ENCODE data around the gene HDAC4.

Gene HDAC4

DNA sequence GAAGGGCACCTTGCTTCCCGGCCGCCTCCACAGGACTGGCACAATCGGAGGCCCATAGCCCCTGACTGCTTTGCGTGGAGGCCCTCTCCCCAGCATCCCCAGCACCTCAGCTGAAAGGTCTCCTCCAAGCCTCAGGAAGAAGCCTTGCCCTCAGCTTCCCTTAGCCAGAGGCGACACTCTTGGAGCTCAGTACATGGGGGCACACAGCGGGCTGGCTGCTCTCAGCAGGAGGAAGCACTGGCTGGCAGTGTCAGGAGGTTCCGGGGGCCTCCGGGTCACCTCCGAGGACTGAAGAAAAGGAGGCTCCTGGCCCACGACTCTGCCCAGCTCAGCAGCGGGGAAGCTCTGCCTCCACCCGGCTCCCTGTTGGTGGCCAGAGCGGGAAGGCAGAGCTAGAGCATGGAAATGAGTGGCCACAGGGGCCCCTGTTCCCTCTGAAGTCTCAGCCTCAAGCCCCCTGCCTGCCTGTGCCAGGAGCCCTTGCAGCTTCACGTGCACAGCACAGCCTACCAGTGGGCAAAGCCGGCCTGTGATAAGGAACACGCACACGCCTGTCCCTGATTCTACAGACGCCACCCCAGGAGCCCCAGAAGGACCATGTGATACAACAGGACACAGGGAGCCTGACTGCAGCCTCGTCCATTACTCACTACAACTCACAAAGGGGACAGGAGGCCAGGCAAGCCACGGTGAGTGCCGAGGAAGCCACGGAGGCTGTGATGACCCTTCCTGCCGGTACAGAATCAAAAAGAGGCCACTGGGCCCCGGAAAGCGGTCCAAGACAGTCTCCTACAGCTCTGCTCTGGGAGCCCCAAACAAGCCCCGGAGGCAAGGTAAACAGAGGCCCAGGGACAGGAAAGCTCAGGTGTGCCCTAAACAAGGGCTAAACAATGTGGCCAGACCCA lies 15.5 kb downstream of the HDAC4 start:
- no peak overlapping the region for H3K27ac ChIP-seq
- no peak for TF ChIP-seq ZFX (IDR thresholded peaks at IDR 0.05; ENCODE audit: borderline replicate concordance)
- TF ChIP-seq, protein P1, sequence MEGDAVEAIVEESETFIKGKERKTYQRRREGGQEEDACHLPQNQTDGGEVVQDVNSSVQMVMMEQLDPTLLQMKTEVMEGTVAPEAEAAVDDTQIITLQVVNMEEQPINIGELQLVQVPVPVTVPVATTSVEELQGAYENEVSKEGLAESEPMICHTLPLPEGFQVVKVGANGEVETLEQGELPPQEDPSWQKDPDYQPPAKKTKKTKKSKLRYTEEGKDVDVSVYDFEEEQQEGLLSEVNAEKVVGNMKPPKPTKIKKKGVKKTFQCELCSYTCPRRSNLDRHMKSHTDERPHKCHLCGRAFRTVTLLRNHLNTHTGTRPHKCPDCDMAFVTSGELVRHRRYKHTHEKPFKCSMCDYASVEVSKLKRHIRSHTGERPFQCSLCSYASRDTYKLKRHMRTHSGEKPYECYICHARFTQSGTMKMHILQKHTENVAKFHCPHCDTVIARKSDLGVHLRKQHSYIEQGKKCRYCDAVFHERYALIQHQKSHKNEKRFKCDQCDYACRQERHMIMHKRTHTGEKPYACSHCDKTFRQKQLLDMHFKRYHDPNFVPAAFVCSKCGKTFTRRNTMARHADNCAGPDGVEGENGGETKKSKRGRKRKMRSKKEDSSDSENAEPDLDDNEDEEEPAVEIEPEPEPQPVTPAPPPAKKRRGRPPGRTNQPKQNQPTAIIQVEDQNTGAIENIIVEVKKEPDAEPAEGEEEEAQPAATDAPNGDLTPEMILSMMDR (IDR thresholded peaks at IDR 0.05) = no peak

DNA sequence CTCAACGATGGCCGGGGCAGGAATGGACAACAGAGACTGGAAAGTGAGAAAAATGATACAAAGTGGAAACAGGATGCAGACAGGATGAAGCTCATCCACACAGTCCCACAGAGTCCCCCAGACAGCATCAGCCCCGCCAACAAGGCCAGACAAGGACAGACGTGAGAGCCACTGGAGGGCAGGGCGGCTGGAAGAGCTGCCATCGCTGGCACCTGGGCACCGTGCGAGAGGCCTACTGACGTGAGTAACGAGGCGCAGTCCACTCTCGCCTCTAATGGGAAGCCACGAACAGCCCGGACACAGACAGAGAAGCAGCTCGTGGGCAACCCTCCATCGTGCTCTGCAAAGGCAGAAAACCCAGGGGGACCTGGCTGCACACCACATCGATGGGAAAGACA lies 17.1 kb downstream of the HDAC4 start:
- no peak for TF ChIP-seq ZFX (IDR thresholded peaks at IDR 0.05; ENCODE audit: borderline replicate concordance)
- TF ChIP-seq, protein P1 (IDR thresholded peaks at IDR 0.05) = no peak
- no peak overlapping the region for H3K27ac ChIP-seq

DNA sequence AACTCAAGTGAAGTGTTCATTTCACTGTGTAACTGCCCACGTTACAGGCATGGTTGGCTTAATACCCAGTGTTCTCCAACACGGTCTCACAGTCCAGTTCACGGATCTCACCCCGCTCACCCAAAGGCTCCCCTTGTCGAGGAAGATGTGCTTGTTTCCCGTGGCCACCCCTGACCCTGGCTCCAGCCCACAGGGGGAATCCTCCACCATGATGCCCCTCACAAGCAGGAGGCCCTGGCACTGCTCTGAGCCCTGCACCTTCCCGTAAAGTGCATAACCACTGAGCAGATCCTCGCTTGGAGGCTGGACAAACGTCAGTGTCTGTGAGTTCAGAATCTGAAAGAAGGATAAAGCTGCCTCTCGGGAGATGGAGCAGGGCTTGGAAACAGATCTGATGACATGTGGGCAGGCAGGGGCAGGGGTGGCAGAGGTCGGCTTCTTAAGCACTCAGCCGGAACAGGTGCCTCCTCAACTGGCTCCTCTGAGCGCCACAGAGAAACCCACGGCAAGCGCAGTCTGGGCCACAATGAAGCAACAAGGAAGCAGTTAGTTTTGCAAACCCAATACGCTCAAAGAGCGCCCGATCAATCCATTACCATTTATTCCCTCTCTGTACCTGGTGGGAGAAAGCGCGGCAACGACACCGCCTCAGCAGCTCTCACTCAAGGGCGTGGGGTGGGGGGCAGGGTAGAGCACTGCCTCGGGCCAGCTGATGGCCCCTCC lies 17.6 kb downstream of the HDAC4 start:
- no peak for TF ChIP-seq ZFX (IDR thresholded peaks at IDR 0.05; ENCODE audit: borderline replicate concordance)
- TF ChIP-seq, protein P1 (IDR thresholded peaks at IDR 0.05) = no peak
- no peak overlapping the region for H3K27ac ChIP-seq

DNA sequence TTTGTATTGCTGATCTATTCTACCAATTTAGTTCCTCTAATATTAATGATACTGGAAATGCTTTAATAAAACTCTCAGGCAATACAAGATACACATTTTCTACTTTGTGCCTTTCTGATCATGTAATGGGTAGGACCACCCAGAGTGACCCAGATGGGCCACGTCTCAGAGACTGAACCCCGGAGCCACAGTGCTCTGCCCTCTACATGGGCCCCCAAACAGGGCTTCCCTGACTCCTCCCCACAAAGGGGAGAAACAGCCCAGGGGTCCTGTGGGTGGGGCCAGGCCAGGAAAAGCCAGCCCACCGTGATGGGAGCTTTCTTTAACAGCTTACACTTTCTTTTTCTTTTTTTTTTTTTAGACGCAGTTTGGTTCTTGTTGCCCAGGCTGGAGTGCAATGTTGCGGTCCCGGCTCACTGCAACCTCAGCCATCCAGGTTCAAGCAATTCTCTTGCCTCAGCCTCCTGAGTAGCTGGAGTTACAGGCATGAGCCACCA lies 18.4 kb downstream of the HDAC4 start:
- TF ChIP-seq, protein P1 (IDR thresholded peaks at IDR 0.05) = no peak
- TF ChIP-seq ZFX (IDR thresholded peaks at IDR 0.05; ENCODE audit: borderline replicate concordance) = no peak
- no peak overlapping the region for H3K27ac ChIP-seq

DNA sequence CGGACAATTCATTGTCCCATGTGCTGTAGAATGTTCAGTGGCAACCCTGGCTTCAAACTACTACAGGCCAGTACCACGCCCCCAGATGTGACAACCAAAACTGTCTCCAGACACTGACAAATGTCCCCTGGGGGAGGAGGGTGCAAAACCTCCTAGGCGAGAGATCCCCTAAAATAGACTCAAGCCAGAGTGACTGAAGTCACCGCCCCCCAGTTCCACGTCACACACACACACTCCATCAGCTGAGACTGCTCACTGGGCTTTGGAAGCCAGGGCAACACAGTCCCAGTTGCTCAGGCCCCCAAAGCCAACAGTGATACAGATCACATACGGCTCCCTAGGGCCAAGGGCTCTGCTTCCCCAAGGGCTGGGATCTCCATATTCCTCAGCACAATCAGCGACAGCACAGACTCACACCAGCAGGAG lies 19.1 kb downstream of the HDAC4 start:
- no peak overlapping the region for H3K27ac ChIP-seq
- no peak for TF ChIP-seq ZFX (IDR thresholded peaks at IDR 0.05; ENCODE audit: borderline replicate concordance)
- TF ChIP-seq, protein P1 (IDR thresholded peaks at IDR 0.05) = no peak

DNA sequence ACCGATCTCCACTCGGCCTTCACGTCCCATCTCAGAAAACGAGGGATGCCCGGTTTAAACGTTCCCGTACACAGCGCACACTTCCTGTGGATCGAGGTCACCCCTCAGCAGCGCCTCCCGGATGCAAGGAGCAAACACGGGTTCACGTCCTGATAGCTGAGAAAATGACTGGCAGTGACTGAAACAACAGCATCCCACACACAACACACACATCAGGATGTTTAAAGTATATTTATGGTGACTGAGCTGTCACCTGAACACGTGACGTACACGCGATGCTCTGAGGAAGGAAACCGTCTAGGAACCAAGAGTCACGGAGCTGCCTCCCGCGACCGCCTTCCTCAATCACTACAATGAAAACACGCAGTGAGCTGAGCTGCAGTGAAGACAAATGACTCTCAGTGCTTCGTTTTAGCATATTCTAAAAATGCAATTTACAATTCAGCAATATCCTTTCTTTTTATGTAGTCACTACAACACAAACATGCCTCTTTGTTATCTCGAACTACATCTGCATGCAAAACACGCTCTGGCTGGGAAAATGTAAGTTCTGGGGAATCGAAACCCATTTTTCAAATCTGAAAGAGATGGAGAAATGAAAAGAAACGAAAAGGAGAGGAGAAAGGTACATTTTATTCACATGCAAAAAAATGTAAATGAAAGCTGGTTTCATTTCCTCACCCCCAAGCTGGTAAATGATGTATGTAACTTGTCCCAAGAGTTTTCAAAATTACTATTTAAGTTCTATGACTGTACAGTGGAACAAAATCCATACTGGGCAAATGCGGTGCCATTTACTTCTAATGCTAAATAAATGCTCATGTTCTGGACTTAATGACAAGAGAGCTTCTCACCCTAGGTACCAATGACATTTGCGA lies 19.8 kb downstream of the HDAC4 start:
- no peak overlapping the region for H3K27ac ChIP-seq
- TF ChIP-seq, protein P1 (IDR thresholded peaks at IDR 0.05) = no peak
- TF ChIP-seq ZFX (IDR thresholded peaks at IDR 0.05; ENCODE audit: borderline replicate concordance) = no peak

Measured in 22Rv1 (cell line).